Measurements from ENCODE around the gene ARL5C. TPM values are rescaled to one million over a fixed set of nuclear protein-coding genes. Genes with fewer than 3 reads are reported as not detected.

The ARL5C gene
- polyA plus RNA-seq, 1 donor from 2014 or later, result not detected

DNA sequence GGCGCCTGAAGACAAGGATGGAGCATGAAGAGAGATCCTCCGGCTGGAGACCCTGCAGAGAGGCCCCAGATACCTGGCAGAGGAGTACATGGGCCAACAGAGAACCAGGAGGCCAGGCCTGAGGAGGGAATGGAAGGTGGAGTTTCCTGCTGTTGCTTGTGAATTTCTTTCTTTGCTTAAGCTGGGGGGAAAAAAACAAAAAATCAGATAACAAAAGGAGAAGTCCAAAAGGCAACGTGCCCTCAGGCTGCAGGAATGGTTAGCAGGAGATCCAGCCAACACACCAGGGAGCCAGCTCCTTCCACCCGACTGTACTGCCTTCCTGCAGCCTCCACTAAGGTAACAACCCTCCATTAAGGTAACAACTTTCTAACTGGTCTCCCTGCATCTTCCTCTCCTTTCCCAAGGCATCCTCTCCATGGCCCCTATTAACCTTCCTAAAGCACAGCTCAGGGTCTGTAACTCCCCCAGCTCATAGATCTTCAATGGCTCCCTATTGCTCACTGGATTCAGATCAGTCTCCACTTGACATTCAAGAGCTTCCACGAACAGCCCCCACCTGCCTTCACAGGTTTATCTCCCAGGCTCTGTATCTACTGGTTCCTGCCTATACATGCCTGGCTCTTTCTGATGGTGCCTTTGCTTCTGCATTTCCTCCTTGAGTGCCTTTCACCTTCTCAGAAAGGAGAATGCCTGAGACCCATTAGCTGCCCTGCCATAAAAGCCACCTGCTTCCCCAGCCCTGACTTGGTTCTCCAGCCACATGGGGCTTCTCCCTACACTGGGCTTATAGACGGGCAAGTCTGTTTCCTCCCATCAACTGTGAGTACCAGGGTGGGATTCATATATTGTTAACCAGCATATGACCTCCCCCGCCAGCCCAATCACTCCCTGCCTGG lies 725 bp upstream of the ARL5C start:
- Histone ChIP-seq H3K9me2 (ENCODE audit: insufficient read depth, low read length) (no peaks in the 10 kb centered on the region), H3K27ac (ENCODE audit: low read length) (no peak overlapping the region), H3K27me3 (ENCODE audit: insufficient read depth, low read depth, low read length) (peaks cover 39% of the 10 kb centered on the region), H3K9me3 (ENCODE audit: low read length) (no peaks in the 10 kb centered on the region), H3K79me2 (replicated peaks; ENCODE audit: insufficient read depth, low read length) (no peaks in the 10 kb centered on the region), H3K4me3 (ENCODE audit: low read length) (no peak overlapping the region), H4K20me1 (ENCODE audit: insufficient read depth) (no peaks in the 10 kb centered on the region), H3K36me3 (ENCODE audit: insufficient read depth, low read length) (no peaks in the 10 kb centered on the region), H2AFZ (ENCODE audit: low read depth, low read length) (no peak overlapping the region), H3F3A (ENCODE audit: insufficient read depth, low read length, poor library complexity, severe bottlenecking) (no peaks in the 10 kb centered on the region), H3K9ac (ENCODE audit: low read length) (no peak overlapping the region), H3K4me2 (ENCODE audit: low read length) (no peak overlapping the region)
- TF ChIP-seq, protein P1, sequence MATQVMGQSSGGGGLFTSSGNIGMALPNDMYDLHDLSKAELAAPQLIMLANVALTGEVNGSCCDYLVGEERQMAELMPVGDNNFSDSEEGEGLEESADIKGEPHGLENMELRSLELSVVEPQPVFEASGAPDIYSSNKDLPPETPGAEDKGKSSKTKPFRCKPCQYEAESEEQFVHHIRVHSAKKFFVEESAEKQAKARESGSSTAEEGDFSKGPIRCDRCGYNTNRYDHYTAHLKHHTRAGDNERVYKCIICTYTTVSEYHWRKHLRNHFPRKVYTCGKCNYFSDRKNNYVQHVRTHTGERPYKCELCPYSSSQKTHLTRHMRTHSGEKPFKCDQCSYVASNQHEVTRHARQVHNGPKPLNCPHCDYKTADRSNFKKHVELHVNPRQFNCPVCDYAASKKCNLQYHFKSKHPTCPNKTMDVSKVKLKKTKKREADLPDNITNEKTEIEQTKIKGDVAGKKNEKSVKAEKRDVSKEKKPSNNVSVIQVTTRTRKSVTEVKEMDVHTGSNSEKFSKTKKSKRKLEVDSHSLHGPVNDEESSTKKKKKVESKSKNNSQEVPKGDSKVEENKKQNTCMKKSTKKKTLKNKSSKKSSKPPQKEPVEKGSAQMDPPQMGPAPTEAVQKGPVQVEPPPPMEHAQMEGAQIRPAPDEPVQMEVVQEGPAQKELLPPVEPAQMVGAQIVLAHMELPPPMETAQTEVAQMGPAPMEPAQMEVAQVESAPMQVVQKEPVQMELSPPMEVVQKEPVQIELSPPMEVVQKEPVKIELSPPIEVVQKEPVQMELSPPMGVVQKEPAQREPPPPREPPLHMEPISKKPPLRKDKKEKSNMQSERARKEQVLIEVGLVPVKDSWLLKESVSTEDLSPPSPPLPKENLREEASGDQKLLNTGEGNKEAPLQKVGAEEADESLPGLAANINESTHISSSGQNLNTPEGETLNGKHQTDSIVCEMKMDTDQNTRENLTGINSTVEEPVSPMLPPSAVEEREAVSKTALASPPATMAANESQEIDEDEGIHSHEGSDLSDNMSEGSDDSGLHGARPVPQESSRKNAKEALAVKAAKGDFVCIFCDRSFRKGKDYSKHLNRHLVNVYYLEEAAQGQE (IDR thresholded peaks at IDR 0.05; ENCODE audit: borderline replicate concordance), result no peak
- TF ChIP-seq, protein P2, sequence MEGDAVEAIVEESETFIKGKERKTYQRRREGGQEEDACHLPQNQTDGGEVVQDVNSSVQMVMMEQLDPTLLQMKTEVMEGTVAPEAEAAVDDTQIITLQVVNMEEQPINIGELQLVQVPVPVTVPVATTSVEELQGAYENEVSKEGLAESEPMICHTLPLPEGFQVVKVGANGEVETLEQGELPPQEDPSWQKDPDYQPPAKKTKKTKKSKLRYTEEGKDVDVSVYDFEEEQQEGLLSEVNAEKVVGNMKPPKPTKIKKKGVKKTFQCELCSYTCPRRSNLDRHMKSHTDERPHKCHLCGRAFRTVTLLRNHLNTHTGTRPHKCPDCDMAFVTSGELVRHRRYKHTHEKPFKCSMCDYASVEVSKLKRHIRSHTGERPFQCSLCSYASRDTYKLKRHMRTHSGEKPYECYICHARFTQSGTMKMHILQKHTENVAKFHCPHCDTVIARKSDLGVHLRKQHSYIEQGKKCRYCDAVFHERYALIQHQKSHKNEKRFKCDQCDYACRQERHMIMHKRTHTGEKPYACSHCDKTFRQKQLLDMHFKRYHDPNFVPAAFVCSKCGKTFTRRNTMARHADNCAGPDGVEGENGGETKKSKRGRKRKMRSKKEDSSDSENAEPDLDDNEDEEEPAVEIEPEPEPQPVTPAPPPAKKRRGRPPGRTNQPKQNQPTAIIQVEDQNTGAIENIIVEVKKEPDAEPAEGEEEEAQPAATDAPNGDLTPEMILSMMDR (IDR thresholded peaks at IDR 0.05; ENCODE audit: poor library complexity, severe bottlenecking), result no peak
- TF ChIP-seq MXI1 (conservative IDR thresholded peaks at IDR 0.05; ENCODE audit: poor library complexity, severe bottlenecking) (no peak), EZH2 (IDR thresholded peaks at IDR 0.05; ENCODE audit: borderline replicate concordance, insufficient read depth, low read length, poor library complexity, severe bottlenecking) (no peak), SMC3 (conservative IDR thresholded peaks at IDR 0.05; ENCODE audit: poor library complexity) (no peak), RAD21 (conservative IDR thresholded peaks at IDR 0.05) (no peak), TAF1 (IDR thresholded peaks at IDR 0.05; ENCODE audit: low read depth) (no peak), POLR2AphosphoS5 (IDR thresholded peaks at IDR 0.05) (no peak), EP300 (conservative IDR thresholded peaks at IDR 0.05; ENCODE audit: poor library complexity, severe bottlenecking) (no peak)

DNA sequence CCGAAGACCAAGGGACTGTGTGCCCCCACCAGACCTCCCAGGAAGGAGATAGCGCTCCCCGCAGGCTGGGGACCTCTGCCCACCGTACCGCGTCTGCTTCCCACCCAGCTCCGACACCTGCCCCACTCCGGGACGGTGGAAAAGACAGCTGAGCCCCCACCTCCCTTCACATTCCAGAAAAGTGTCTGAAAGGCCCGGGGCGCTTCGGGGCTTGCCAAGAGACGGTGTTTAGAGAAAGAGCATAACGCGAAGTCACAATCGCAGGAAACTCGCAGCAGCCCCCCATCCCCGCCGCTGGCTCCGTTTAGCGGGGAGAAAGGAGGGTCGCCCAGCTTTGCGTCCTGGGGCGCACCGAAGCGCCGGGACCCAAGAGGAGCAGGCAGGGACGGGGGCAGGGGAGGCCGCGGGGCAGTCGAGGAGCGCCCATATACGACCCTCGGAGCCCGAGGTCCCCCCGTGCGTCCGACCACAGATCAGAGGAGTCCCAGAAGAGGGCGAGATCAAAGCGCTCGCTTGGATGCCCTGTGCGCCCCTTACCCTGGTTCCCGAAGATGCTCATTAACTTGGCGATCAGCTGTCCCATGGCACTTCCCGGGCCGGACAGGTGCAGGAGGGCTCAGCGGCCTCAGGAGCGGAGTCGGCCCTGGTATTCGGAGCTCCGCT lies 652 bp downstream of the ARL5C start:
- H3F3A ChIP-seq (ENCODE audit: insufficient read depth, low read length, poor library complexity, severe bottlenecking), result no peaks in the 10 kb centered on the region
- H3K9me3 ChIP-seq (ENCODE audit: low read length), result no peaks in the 10 kb centered on the region
- no peaks in the 10 kb centered on the region for H3K9me2 ChIP-seq (ENCODE audit: insufficient read depth, low read length)
- no peak overlapping the region for H3K4me2 ChIP-seq (ENCODE audit: low read length)
- no peak overlapping the region for H3K27ac ChIP-seq (ENCODE audit: low read length)
- no peak for TF ChIP-seq EZH2 (IDR thresholded peaks at IDR 0.05; ENCODE audit: borderline replicate concordance, insufficient read depth, low read length, poor library complexity, severe bottlenecking)
- no peak for TF ChIP-seq MXI1 (conservative IDR thresholded peaks at IDR 0.05; ENCODE audit: poor library complexity, severe bottlenecking)
- TF ChIP-seq EP300 (conservative IDR thresholded peaks at IDR 0.05; ENCODE audit: poor library complexity, severe bottlenecking), result no peak
- TF ChIP-seq, protein P2 (IDR thresholded peaks at IDR 0.05; ENCODE audit: poor library complexity, severe bottlenecking), result no peak
- no peak for TF ChIP-seq TAF1 (IDR thresholded peaks at IDR 0.05; ENCODE audit: low read depth)
- TF ChIP-seq, protein P1 (IDR thresholded peaks at IDR 0.05; ENCODE audit: borderline replicate concordance), result no peak
- TF ChIP-seq RAD21 (conservative IDR thresholded peaks at IDR 0.05), result no peak
- TF ChIP-seq SMC3 (conservative IDR thresholded peaks at IDR 0.05; ENCODE audit: poor library complexity), result no peak
- TF ChIP-seq POLR2AphosphoS5 (IDR thresholded peaks at IDR 0.05), result no peak
- H4K20me1 ChIP-seq (ENCODE audit: insufficient read depth), result no peaks in the 10 kb centered on the region
- no peak overlapping the region for H2AFZ ChIP-seq (ENCODE audit: low read depth, low read length)
- peak overlapping the region; percentile 59 for H3K4me3 ChIP-seq (ENCODE audit: low read length)
- H3K36me3 ChIP-seq (ENCODE audit: insufficient read depth, low read length), result no peaks in the 10 kb centered on the region
- no peaks in the 10 kb centered on the region for H3K79me2 ChIP-seq (replicated peaks; ENCODE audit: insufficient read depth, low read length)
- peaks cover 39% of the 10 kb centered on the region for H3K27me3 ChIP-seq (ENCODE audit: insufficient read depth, low read depth, low read length)
- peak overlapping the region; percentile 27 for H3K9ac ChIP-seq (ENCODE audit: low read length)
